Measurements from ENCODE around the gene SP1. TPM values are rescaled to one million over a fixed set of nuclear protein-coding genes. Genes with fewer than 3 reads are reported as not detected.

The SP1 gene
- total and polyA plus RNA-seq, 12 donors: 16.3 to 90.0 (median 50.7) TPM

GRCh38 chr12:53338017-53338416 is 42.0 kb upstream of the SP1 start:
- Histone ChIP-seq H3K27me3 (peaks cover 10% of the 10 kb centered on the region), H3K36me3 (replicated peaks in 1 of 2) (no peaks in the 10 kb centered on the region), H3K4me1 (replicated peaks in 1 of 2) (no peaks in the 10 kb centered on the region), H3K4me3 (no peak overlapping the region), H3K27ac (no peak overlapping the region), H3K9me3 (replicated peaks in 1 of 3) (no peaks in the 10 kb centered on the region)
- intact Hi-C loops (cut with DNase I): loop anchor here in 1 of 2 donors (5.0 kb wide), 1 partner anchor 84 kb away; the partner anchor contains the start of gene AMHR2
- 26 to 39% (median 32%) methylated on average over 11 of the region's 11 CpGs for WGBS, 4 donors
- no peak for DNase-seq
- TF ChIP-seq CTCF (IDR thresholded peaks at IDR 0.05) (no peak), POLR2A (IDR thresholded peaks at IDR 0.05) (no peak)

GRCh38 chr12:53338916-53339315 is 41.1 kb upstream of the SP1 start:
- Histone ChIP-seq H3K9me3 (replicated peaks in 1 of 3) (no peaks in the 10 kb centered on the region), H3K27ac (no peak overlapping the region), H3K4me3 (no peak overlapping the region), H3K4me1 (replicated peaks in 1 of 2) (no peaks in the 10 kb centered on the region), H3K36me3 (replicated peaks in 1 of 2) (no peaks in the 10 kb centered on the region), H3K27me3 (peaks cover 10% of the 10 kb centered on the region)
- TF ChIP-seq POLR2A (IDR thresholded peaks at IDR 0.05) (no peak), CTCF (IDR thresholded peaks at IDR 0.05) (no peak)
- 35 to 54% (median 46%) methylated on average over 2 to 6 of the region's 6 CpGs for WGBS, 4 donors
- intact Hi-C loops (cut with DNase I): loop anchor here in 1 of 2 donors (5.0 kb wide), 1 partner anchor 83 kb away; the partner anchor contains the start of gene AMHR2
- no peak for DNase-seq

- intact Hi-C loops (cut with DNase I): loop anchor here in 1 of 2 donors (10.0 kb wide), 1 partner anchor 174 kb away; no protein-coding TSS in a partner anchor
- no peak for DNase-seq
- Histone ChIP-seq H3K4me3 (no peak overlapping the region), H3K27me3 (peaks cover 10% of the 10 kb centered on the region), H3K9me3 (replicated peaks in 1 of 3) (no peaks in the 10 kb centered on the region), H3K36me3 (replicated peaks in 1 of 2) (no peaks in the 10 kb centered on the region), H3K27ac (no peak overlapping the region), H3K4me1 (replicated peaks in 1 of 2) (peaks cover 0 to 5% of the 10 kb centered on the region in 2 donors)
- WGBS, 4 donors: 74 to 87% (median 81%) methylated on average over 7 to 9 of the region's 9 CpGs
- TF ChIP-seq POLR2A (IDR thresholded peaks at IDR 0.05): no peak
- no peak for TF ChIP-seq CTCF (IDR thresholded peaks at IDR 0.05)
Measured at GRCh38 chr12:53340398-53340797, 39.6 kb upstream of the SP1 start.

- Histone ChIP-seq H3K4me1 (replicated peaks in 1 of 2) (peaks cover 0 to 12% of the 10 kb centered on the region in 2 donors), H3K9me3 (replicated peaks in 1 of 3) (no peaks in the 10 kb centered on the region), H3K4me3 (no peak overlapping the region), H3K36me3 (replicated peaks in 1 of 2) (no peaks in the 10 kb centered on the region), H3K27ac (no peak overlapping the region), H3K27me3 (peaks cover 6% of the 10 kb centered on the region)
- 62 to 65% (median 64%) methylated on average over 3 of the region's 3 CpGs for WGBS, 4 donors
- intact Hi-C loops (cut with DNase I): loop anchor here in 1 of 2 donors (10.0 kb wide), 1 partner anchor 171 kb away; no protein-coding TSS in a partner anchor
- DNase-seq: no peak
- TF ChIP-seq POLR2A (IDR thresholded peaks at IDR 0.05) (no peak), CTCF (IDR thresholded peaks at IDR 0.05) (no peak)
Measured at GRCh38 chr12:53343449-53343848, 36.5 kb upstream of the SP1 start.

Measured in adrenal gland (tissue), 12 donors.